HG03520 (cell line): ENCODE data around the gene EIF4G3.
"Not testable (repeated sequence)": the region's sequence is repeated elsewhere in the genome, so short reads cannot be mapped to it uniquely, and the experiment has no call there.

Experiments used
- ATAC-seq: cut with Tn5 transposase; IDR thresholded peaks from one replicate; pipeline ENCODE4 v1.9.1; 2021; ENCODE audit warnings: mild to moderate bottlenecking, moderate library complexity; ENCODE audit not compliant: unreplicated experiment

The EIF4G3 gene

GRCh38 chr1:21176586-21177555 lies at the start of gene EIF4G3:
EIF4G3 (minus strand) TSS chr1:21176897; CDS start chr1:21002742, 174,155 bp downstream.
- peak; percentile 88 for ATAC-seq

- ATAC-seq = no peak
Observed at GRCh38 chr1:21225065-21225464, 48.4 kb upstream of the EIF4G3 start.

- ATAC-seq = no peak
Observed at GRCh38 chr1:21220815-21221214, 44.1 kb upstream of the EIF4G3 start.

GRCh38 chr1:21219674-21220073 lies 43.0 kb upstream of the EIF4G3 start:
- ATAC-seq = no peak

- no peak for ATAC-seq
Observed at GRCh38 chr1:21217812-21218596, 41.3 kb upstream of the EIF4G3 start.

GRCh38 chr1:21216835-21217811 lies 40.4 kb upstream of the EIF4G3 start:
- ATAC-seq = no peak

GRCh38 chr1:21212126-21212525 lies 35.4 kb upstream of the EIF4G3 start:
- ATAC-seq = no peak

GRCh38 chr1:21208137-21208700 lies 31.5 kb upstream of the EIF4G3 start:
- not testable (repeated sequence) for ATAC-seq

- no peak for ATAC-seq
Observed at GRCh38 chr1:21206117-21206516, 29.4 kb upstream of the EIF4G3 start.

GRCh38 chr1:21205416-21205815 lies 28.7 kb upstream of the EIF4G3 start:
- no peak for ATAC-seq

GRCh38 chr1:21201650-21202049 lies 25.0 kb upstream of the EIF4G3 start:
- ATAC-seq = no peak

- not testable (repeated sequence) for ATAC-seq
Observed at GRCh38 chr1:21201238-21201637, 24.5 kb upstream of the EIF4G3 start.

GRCh38 chr1:21200767-21201166 lies 24.1 kb upstream of the EIF4G3 start:
- ATAC-seq = no peak

- no peak for ATAC-seq
Observed at GRCh38 chr1:21198929-21199328, 22.2 kb upstream of the EIF4G3 start.

- ATAC-seq = no peak
Observed at GRCh38 chr1:21192871-21193270, 16.2 kb upstream of the EIF4G3 start.

GRCh38 chr1:21192284-21192683 lies 15.6 kb upstream of the EIF4G3 start:
- no peak for ATAC-seq

GRCh38 chr1:21190771-21191170 lies 14.1 kb upstream of the EIF4G3 start:
- not testable (repeated sequence) for ATAC-seq

GRCh38 chr1:21189906-21190500 lies 13.3 kb upstream of the EIF4G3 start:
- ATAC-seq = no peak

GRCh38 chr1:21189421-21189820 lies 12.7 kb upstream of the EIF4G3 start:
- no peak for ATAC-seq

GRCh38 chr1:21188235-21188634 lies 11.5 kb upstream of the EIF4G3 start:
- no peak for ATAC-seq
